Caco-2 (cell line): ENCODE data around the gene TNFRSF9. TPM values are rescaled to one million over a fixed set of nuclear protein-coding genes. Genes with fewer than 3 reads are reported as not detected.
"Not testable (repeated sequence)": the region's sequence is repeated elsewhere in the genome, so short reads cannot be mapped to it uniquely, and the experiment has no call there.

Experiments used
- BruUV-seq: library from RNA; stranded (reverse); fragments of 400-500 nt; replicated peaks from 2 replicates; lab custom pipeline; 2021; lab: Mats Ljungman, UMichigan
- CTCF ChIA-PET: fragments of 300-600 bp; sonication (Branson Sonifier 250); formaldehyde crosslinking; loops from one replicate; lab custom pipeline; 2022; ENCODE audit warnings: antibody characterized with exemption; lab: Charles Lee
- POLR2A ChIA-PET: fragments of 300-600 bp; sonication (Branson Sonifier 250); formaldehyde crosslinking; loops from one replicate; lab custom pipeline; 2022; ENCODE audit warnings: antibody characterized with exemption; lab: Charles Lee
- DNase-seq, 2 experiments: peaks; one replicate each; pipeline versions ENCODE4 v3.0.0 to v3.0.0-alpha.2; 2020 to 2022
- H3K27me3 ChIP-seq: replicated peaks from 2 replicates; pipeline ENCODE4 v1.6.0; 2011; ENCODE audit warnings: low read length; ENCODE audit not compliant: control insufficient read depth, insufficient read depth
- H3K36me3 ChIP-seq: 2 replicates; pipeline ENCODE4 v1.5.1; 2011; ENCODE audit warnings: low read length; ENCODE audit not compliant: control insufficient read depth, insufficient read depth
- H3K4me1 ChIP-seq: fragments of 250-450 bp; sonication (Bioruptor Pico); 2 replicates; pipeline ENCODE4 v1.5.1; 2020; ENCODE audit warnings: mild to moderate bottlenecking
- H3K4me3 ChIP-seq: 2 replicates; pipeline ENCODE4 v1.5.1; 2011; ENCODE audit warnings: low read depth, mild to moderate bottlenecking, control low read depth, low read length
- H3K9me3 ChIP-seq: fragments of 250-450 bp; sonication (Bioruptor Pico); 2 replicates; pipeline ENCODE4 v1.5.1; 2020; ENCODE audit warnings: mild to moderate bottlenecking, moderate library complexity
- H3K27ac Mint-ChIP-seq: one replicate; pipeline ENCODE4 v1.8.0; 2022; ENCODE audit warnings: mixed read lengths; ENCODE audit not compliant: unreplicated experiment
- H3K27me3 Mint-ChIP-seq: one replicate; pipeline ENCODE4 v1.8.0; 2022; ENCODE audit warnings: mixed read lengths; ENCODE audit not compliant: insufficient read depth, unreplicated experiment
- H3K36me3 Mint-ChIP-seq: one replicate; pipeline ENCODE4 v1.8.0; 2022; ENCODE audit warnings: mild to moderate bottlenecking, mixed read lengths; ENCODE audit not compliant: insufficient read depth, unreplicated experiment
- H3K4me1 Mint-ChIP-seq: one replicate; pipeline ENCODE4 v1.8.0; 2022; ENCODE audit warnings: low read depth, mixed read lengths; ENCODE audit not compliant: unreplicated experiment
- H3K4me3 Mint-ChIP-seq: one replicate; pipeline ENCODE4 v1.8.0; 2022; ENCODE audit warnings: mild to moderate bottlenecking, moderate library complexity, mixed read lengths; ENCODE audit not compliant: unreplicated experiment
- H3K9me3 Mint-ChIP-seq: one replicate; pipeline ENCODE4 v1.8.0; 2022; ENCODE audit warnings: mixed read lengths; ENCODE audit not compliant: unreplicated experiment
- intact Hi-C: fragments of 100-400 bp; cut with micrococcal nuclease; formaldehyde crosslinking; loops from one replicate; pipeline ENCODE4 v1.10.0; 2022; ENCODE audit not compliant: unreplicated experiment
- total RNA-seq: library from RNA; stranded (reverse); gene quantifications from 2 replicates; pipeline ENCODE4 v1.2.3, GENCODE V29; 2022
- TF ChIP-seq, protein P1 (sequence below), 2 experiments: fragments of 200-600 bp in 1 of 2; IDR thresholded peaks; 1 replicate in 1 of 2; 2 replicates in 1 of 2; pipeline versions ENCODE4 v1.5.1 to v1.8.0; 2011 to 2022; ENCODE audit warnings: antibody characterized with exemption in 1 of 2, control low read depth in 1 of 2, inconsistent platforms in 1 of 2, low read depth in 1 of 2, low read length in 1 of 2, mild to moderate bottlenecking in 1 of 2, moderate library complexity in 1 of 2; ENCODE audit not compliant: insufficient read depth in 1 of 2, severe bottlenecking in 1 of 2, unreplicated experiment in 1 of 2

Gene TNFRSF9
- total RNA-seq, 1 experiment from 2014 or later: 0.54 TPM

DNA sequence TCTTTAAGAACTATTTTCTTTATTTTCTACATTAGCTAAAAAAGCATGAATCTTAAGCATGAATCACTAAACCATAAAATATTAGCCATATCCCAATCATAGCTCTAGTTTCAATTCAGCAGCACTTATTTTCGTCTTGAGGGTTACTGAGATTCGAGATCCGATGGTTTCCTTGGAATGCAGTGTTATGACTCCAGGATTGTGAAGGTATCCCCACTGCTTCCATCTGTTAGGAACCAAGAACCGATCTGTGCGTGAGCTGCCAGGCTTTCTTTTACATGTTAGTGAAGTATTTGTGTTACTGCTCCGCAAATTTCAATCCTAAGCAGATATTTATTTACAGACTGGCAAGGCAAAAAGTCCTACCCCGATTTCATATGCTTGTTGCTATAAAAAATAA lies 18.8 kb downstream of the TNFRSF9 start:
- TF ChIP-seq, protein P1, sequence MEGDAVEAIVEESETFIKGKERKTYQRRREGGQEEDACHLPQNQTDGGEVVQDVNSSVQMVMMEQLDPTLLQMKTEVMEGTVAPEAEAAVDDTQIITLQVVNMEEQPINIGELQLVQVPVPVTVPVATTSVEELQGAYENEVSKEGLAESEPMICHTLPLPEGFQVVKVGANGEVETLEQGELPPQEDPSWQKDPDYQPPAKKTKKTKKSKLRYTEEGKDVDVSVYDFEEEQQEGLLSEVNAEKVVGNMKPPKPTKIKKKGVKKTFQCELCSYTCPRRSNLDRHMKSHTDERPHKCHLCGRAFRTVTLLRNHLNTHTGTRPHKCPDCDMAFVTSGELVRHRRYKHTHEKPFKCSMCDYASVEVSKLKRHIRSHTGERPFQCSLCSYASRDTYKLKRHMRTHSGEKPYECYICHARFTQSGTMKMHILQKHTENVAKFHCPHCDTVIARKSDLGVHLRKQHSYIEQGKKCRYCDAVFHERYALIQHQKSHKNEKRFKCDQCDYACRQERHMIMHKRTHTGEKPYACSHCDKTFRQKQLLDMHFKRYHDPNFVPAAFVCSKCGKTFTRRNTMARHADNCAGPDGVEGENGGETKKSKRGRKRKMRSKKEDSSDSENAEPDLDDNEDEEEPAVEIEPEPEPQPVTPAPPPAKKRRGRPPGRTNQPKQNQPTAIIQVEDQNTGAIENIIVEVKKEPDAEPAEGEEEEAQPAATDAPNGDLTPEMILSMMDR (IDR thresholded peaks at IDR 0.05; ENCODE audit: insufficient read depth in 1 of 2, low read depth in 1 of 2, low read length in 1 of 2, severe bottlenecking in 1 of 2, unreplicated experiment in 1 of 2): no peak
- Histone ChIP-seq H3K4me1 (no peaks in the 10 kb centered on the region), H3K27me3 (no peaks in the 10 kb centered on the region), H3K4me3 (no peak overlapping the region), H3K36me3 (no peaks in the 10 kb centered on the region), H3K9me3 (no peaks in the 10 kb centered on the region)
- POLR2A ChIA-PET: no interaction called here
- H3K27ac Mint-ChIP-seq: no peak overlapping the region
- no TSS peak for BruUV-seq
- intact Hi-C loops: no loop called here
- H3K27me3 Mint-ChIP-seq: no peaks in the 10 kb centered on the region
- H3K9me3 Mint-ChIP-seq: no peaks in the 10 kb centered on the region
- CTCF ChIA-PET: no interaction called here
- no peak overlapping the region for H3K4me3 Mint-ChIP-seq
- H3K4me1 Mint-ChIP-seq: no peaks in the 10 kb centered on the region
- H3K36me3 Mint-ChIP-seq: no peaks in the 10 kb centered on the region
- DNase-seq: no peak

DNA sequence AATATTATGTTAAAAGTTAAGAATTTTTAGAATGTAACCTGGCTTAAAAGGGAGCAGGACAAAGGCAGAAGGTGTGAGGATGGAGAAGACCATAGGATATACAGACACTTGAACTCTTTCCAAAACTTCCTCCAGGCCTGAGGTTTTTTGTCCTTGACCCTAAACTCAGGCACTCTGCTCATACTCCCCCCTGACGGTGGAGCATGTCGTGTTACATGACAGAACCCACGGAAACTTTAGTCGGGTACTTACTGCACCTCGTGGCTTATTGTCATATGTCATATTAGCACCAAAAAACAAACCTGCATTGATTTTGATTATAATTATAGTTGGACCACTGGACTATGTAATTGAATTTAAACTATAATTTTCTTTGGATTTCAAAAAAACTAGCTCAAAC lies 20.8 kb downstream of the TNFRSF9 start:
- TF ChIP-seq, protein P1 (IDR thresholded peaks at IDR 0.05; ENCODE audit: insufficient read depth in 1 of 2, low read depth in 1 of 2, low read length in 1 of 2, severe bottlenecking in 1 of 2, unreplicated experiment in 1 of 2): no peak
- H3K4me1 ChIP-seq: no peaks in the 10 kb centered on the region
- no TSS peak for BruUV-seq
- H3K4me1 Mint-ChIP-seq: no peaks in the 10 kb centered on the region
- no peak overlapping the region for H3K4me3 Mint-ChIP-seq
- POLR2A ChIA-PET: interaction anchor here (0.7 kb wide), 1 partner anchor 70 kb away, joined by 3 read pairs; no protein-coding TSS in a partner anchor
- intact Hi-C loops: no loop called here
- CTCF ChIA-PET: no interaction called here
- no peaks in the 10 kb centered on the region for H3K9me3 ChIP-seq
- no peaks in the 10 kb centered on the region for H3K27me3 Mint-ChIP-seq
- H3K9me3 Mint-ChIP-seq: no peaks in the 10 kb centered on the region
- H3K36me3 Mint-ChIP-seq: no peaks in the 10 kb centered on the region
- no peaks in the 10 kb centered on the region for H3K36me3 ChIP-seq
- DNase-seq: no peak
- H3K27me3 ChIP-seq: no peaks in the 10 kb centered on the region
- H3K4me3 ChIP-seq: no peak overlapping the region
- no peak overlapping the region for H3K27ac Mint-ChIP-seq

DNA sequence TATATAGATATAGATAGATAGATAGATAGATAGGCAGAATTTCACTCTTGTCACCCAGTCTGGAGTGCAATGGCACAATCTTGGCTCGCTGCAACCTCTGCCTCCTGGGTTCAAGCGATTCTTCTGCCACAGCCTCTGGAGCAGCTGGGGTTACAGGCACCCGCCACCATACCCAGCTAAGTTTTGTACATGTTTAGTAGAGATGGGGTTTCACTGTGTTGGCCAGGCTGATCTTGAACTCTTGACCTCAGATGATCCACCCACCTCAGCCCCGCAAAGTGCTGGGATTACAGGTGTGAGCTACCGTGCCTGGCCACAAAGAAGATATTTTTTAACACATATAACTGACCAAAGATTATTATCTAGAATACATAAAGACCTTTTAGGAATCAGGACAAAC lies 22.7 kb downstream of the TNFRSF9 start:
- H3K9me3 Mint-ChIP-seq, H3K4me1 Mint-ChIP-seq, BruUV-seq, H3K27me3 ChIP-seq, H3K27me3 Mint-ChIP-seq, POLR2A ChIA-PET, H3K9me3 ChIP-seq, H3K4me3 ChIP-seq, H3K4me1 ChIP-seq, CTCF ChIA-PET, H3K4me3 Mint-ChIP-seq, H3K36me3 ChIP-seq, H3K36me3 Mint-ChIP-seq, H3K27ac Mint-ChIP-seq, DNase-seq, intact Hi-C loops: not testable (repeated sequence)

- peaks cover 7% of the 10 kb centered on the region; the same call in 1 of the 2 replicates for H3K4me1 ChIP-seq
- no peak for DNase-seq
- no peak overlapping the region for H3K4me3 ChIP-seq
- Mint-ChIP-seq H3K27ac (no peak overlapping the region), H3K4me1 (peaks cover 12% of the 10 kb centered on the region), H3K4me3 (no peak overlapping the region), H3K9me3 (no peaks in the 10 kb centered on the region), H3K27me3 (no peaks in the 10 kb centered on the region), H3K36me3 (no peaks in the 10 kb centered on the region)
- POLR2A ChIA-PET: no interaction called here
- H3K27me3 ChIP-seq: no peaks in the 10 kb centered on the region
- intact Hi-C loops: no loop called here
- CTCF ChIA-PET: no interaction called here
- H3K36me3 ChIP-seq: no peaks in the 10 kb centered on the region
- no TSS peak for BruUV-seq
- H3K9me3 ChIP-seq: no peaks in the 10 kb centered on the region
- TF ChIP-seq, protein P1 (IDR thresholded peaks at IDR 0.05; ENCODE audit: insufficient read depth in 1 of 2, low read depth in 1 of 2, low read length in 1 of 2, severe bottlenecking in 1 of 2, unreplicated experiment in 1 of 2): no peak
These were observed 24.2 kb downstream of the TNFRSF9 start for GRCh38 chr1:7916501-7916830.
